Measurements from ENCODE around the gene TEX29. TPM values are rescaled to one million over a fixed set of nuclear protein-coding genes. Genes with fewer than 3 reads are reported as not detected.

The TEX29 gene
- total RNA-seq, 1 experiment from 2014 or later, result not detected

- POLR2A ChIA-PET, result no interaction called here
- Mint-ChIP-seq H3K27me3 (ENCODE audit: insufficient read depth, unreplicated experiment) (no peaks in the 10 kb centered on the region), H3K4me3 (ENCODE audit: unreplicated experiment) (no peak overlapping the region), H3K4me1 (ENCODE audit: low read depth, unreplicated experiment) (no peaks in the 10 kb centered on the region), H3K9me3 (ENCODE audit: unreplicated experiment) (peaks cover 11% of the 10 kb centered on the region), H3K36me3 (ENCODE audit: insufficient read depth, unreplicated experiment) (peaks cover 30% of the 10 kb centered on the region), H3K27ac (ENCODE audit: unreplicated experiment) (no peak overlapping the region)
- BruUV-seq (replicated peaks), result no TSS peak
- no peaks in the 10 kb centered on the region for H3K9me3 ChIP-seq
- no peak for DNase-seq
- no peak for TF ChIP-seq CTCF (IDR thresholded peaks at IDR 0.05; ENCODE audit: insufficient read depth in 1 of 2, low read depth in 1 of 2, low read length in 1 of 2, severe bottlenecking in 1 of 2, unreplicated experiment in 1 of 2)
- H3K4me1 ChIP-seq, result no peaks in the 10 kb centered on the region
- H3K36me3 ChIP-seq (ENCODE audit: control insufficient read depth, insufficient read depth, low read length), result peaks cover 2% of the 10 kb centered on the region; the same call in 1 of the 2 replicates
- no peaks in the 10 kb centered on the region for H3K27me3 ChIP-seq (replicated peaks; ENCODE audit: control insufficient read depth, insufficient read depth, low read length)
- intact Hi-C loops (cut with micrococcal nuclease; ENCODE audit: unreplicated experiment), result no loop called here
- no peak overlapping the region for H3K4me3 ChIP-seq (ENCODE audit: low read depth, low read length)
- CTCF ChIA-PET, result no interaction called here
Measured at GRCh38 chr13:111315347-111315995, 5.0 kb upstream of the TEX29 start.

GRCh38 chr13:111316161-111316730 is 4.2 kb upstream of the TEX29 start:
- Mint-ChIP-seq H3K36me3 (ENCODE audit: insufficient read depth, unreplicated experiment) (peaks cover 26% of the 10 kb centered on the region), H3K4me3 (ENCODE audit: unreplicated experiment) (no peak overlapping the region), H3K4me1 (ENCODE audit: low read depth, unreplicated experiment) (no peaks in the 10 kb centered on the region), H3K27me3 (ENCODE audit: insufficient read depth, unreplicated experiment) (no peaks in the 10 kb centered on the region), H3K9me3 (ENCODE audit: unreplicated experiment) (peaks cover 3% of the 10 kb centered on the region), H3K27ac (ENCODE audit: unreplicated experiment) (no peak overlapping the region)
- TF ChIP-seq CTCF (IDR thresholded peaks at IDR 0.05; ENCODE audit: insufficient read depth in 1 of 2, low read depth in 1 of 2, low read length in 1 of 2, severe bottlenecking in 1 of 2, unreplicated experiment in 1 of 2), result no peak
- ChIA-PET POLR2A (no interaction called here), CTCF (no interaction called here)
- Histone ChIP-seq H3K4me1 (no peaks in the 10 kb centered on the region), H3K4me3 (ENCODE audit: low read depth, low read length) (no peak overlapping the region), H3K9me3 (no peaks in the 10 kb centered on the region), H3K36me3 (ENCODE audit: control insufficient read depth, insufficient read depth, low read length) (peaks cover 2% of the 10 kb centered on the region; the same call in 1 of the 2 replicates), H3K27me3 (replicated peaks; ENCODE audit: control insufficient read depth, insufficient read depth, low read length) (no peaks in the 10 kb centered on the region)
- DNase-seq, result no peak
- intact Hi-C loops (cut with micrococcal nuclease; ENCODE audit: unreplicated experiment), result no loop called here
- BruUV-seq (replicated peaks), result no TSS peak

GRCh38 chr13:111317042-111317550 is 3.3 kb upstream of the TEX29 start:
- no peaks in the 10 kb centered on the region for H3K9me3 Mint-ChIP-seq (ENCODE audit: unreplicated experiment)
- no peaks in the 10 kb centered on the region for H3K4me1 Mint-ChIP-seq (ENCODE audit: low read depth, unreplicated experiment)
- H3K36me3 Mint-ChIP-seq (ENCODE audit: insufficient read depth, unreplicated experiment), result peaks cover 27% of the 10 kb centered on the region
- H3K27ac Mint-ChIP-seq (ENCODE audit: unreplicated experiment), result no peak overlapping the region
- H3K36me3 ChIP-seq (ENCODE audit: control insufficient read depth, insufficient read depth, low read length), result peaks cover 2% of the 10 kb centered on the region; the same call in 1 of the 2 replicates
- no peak for TF ChIP-seq CTCF (IDR thresholded peaks at IDR 0.05; ENCODE audit: insufficient read depth in 1 of 2, low read depth in 1 of 2, low read length in 1 of 2, severe bottlenecking in 1 of 2, unreplicated experiment in 1 of 2)
- H3K4me1 ChIP-seq, result no peaks in the 10 kb centered on the region
- CTCF ChIA-PET, result no interaction called here
- BruUV-seq (replicated peaks), result no TSS peak
- POLR2A ChIA-PET, result no interaction called here
- no peaks in the 10 kb centered on the region for H3K27me3 Mint-ChIP-seq (ENCODE audit: insufficient read depth, unreplicated experiment)
- no peak overlapping the region for H3K4me3 Mint-ChIP-seq (ENCODE audit: unreplicated experiment)
- DNase-seq, result no peak
- H3K4me3 ChIP-seq (ENCODE audit: low read depth, low read length), result no peak overlapping the region
- no peaks in the 10 kb centered on the region for H3K27me3 ChIP-seq (replicated peaks; ENCODE audit: control insufficient read depth, insufficient read depth, low read length)
- H3K9me3 ChIP-seq, result no peaks in the 10 kb centered on the region
- intact Hi-C loops (cut with micrococcal nuclease; ENCODE audit: unreplicated experiment), result no loop called here
